Neural crest cell (in vitro differentiated cells): ENCODE measurements around the gene GIGYF2. TPM values are rescaled to one million over a fixed set of nuclear protein-coding genes. Genes with fewer than 3 reads are reported as not detected.

ENCODE experiments used
- DNase-seq: peaks from one replicate; pipeline ENCODE4 v3.0.0; 2021; ENCODE audit warnings: low read depth, mixed read lengths, low spot score
- H3K27ac Mint-ChIP-seq: one replicate; pipeline ENCODE4 v1.8.0; 2021; ENCODE audit warnings: mild to moderate bottlenecking, mixed read lengths; ENCODE audit not compliant: unreplicated experiment
- H3K27me3 Mint-ChIP-seq: 2 replicates; pipeline ENCODE4 v1.8.0; 2021; ENCODE audit warnings: low read depth, mild to moderate bottlenecking, mixed read lengths
- H3K36me3 Mint-ChIP-seq: 2 replicates; pipeline ENCODE4 v1.8.0; 2021; ENCODE audit warnings: low read depth, mild to moderate bottlenecking, mixed read lengths
- H3K4me1 Mint-ChIP-seq: 2 replicates; pipeline ENCODE4 v1.8.0; 2021; ENCODE audit warnings: mixed read lengths
- H3K4me3 Mint-ChIP-seq: one replicate; pipeline ENCODE4 v1.8.0; 2021; ENCODE audit warnings: mild to moderate bottlenecking, mixed read lengths
- H3K9me3 Mint-ChIP-seq: 2 replicates; pipeline ENCODE4 v1.8.0; 2021; ENCODE audit warnings: mixed read lengths
- CTCF ChIP-seq: fragments of 200-600 bp; sonication (generic); conservative IDR thresholded peaks from 2 replicates; pipeline ENCODE4 v1.5.0; 2021; ENCODE audit warnings: antibody characterized with exemption, mild to moderate bottlenecking
- total RNA-seq: library from RNA; stranded (reverse); gene quantifications from 2 replicates; pipeline ENCODE4 v1.2.1, GENCODE V29; 2021

The GIGYF2 gene
- total RNA-seq, 1 donor from 2014 or later: 70.3 TPM

- DNase-seq: peak; percentile 9
- Mint-ChIP-seq H3K27ac (no peak overlapping the region), H3K4me3 (no peak overlapping the region), H3K27me3 (no peaks in the 10 kb centered on the region), H3K9me3 (no peaks in the 10 kb centered on the region), H3K4me1 (peaks cover 10% of the 10 kb centered on the region), H3K36me3 (no peaks in the 10 kb centered on the region)
- TF ChIP-seq CTCF: peak; percentile 40
Measured at GRCh38 chr2:232668805-232669444, 28.2 kb upstream of the GIGYF2 start.

GRCh38 chr2:232672588-232672987 is 24.5 kb upstream of the GIGYF2 start:
- no peak for DNase-seq
- Mint-ChIP-seq H3K4me3 (no peak overlapping the region), H3K27ac (no peak overlapping the region), H3K4me1 (peaks cover 10% of the 10 kb centered on the region), H3K36me3 (no peaks in the 10 kb centered on the region), H3K9me3 (no peaks in the 10 kb centered on the region), H3K27me3 (no peaks in the 10 kb centered on the region)
- no peak for TF ChIP-seq CTCF

GRCh38 chr2:232674491-232674890 is 22.6 kb upstream of the GIGYF2 start:
- no peaks in the 10 kb centered on the region for H3K9me3 Mint-ChIP-seq
- no peak for DNase-seq
- H3K27ac Mint-ChIP-seq: no peak overlapping the region
- TF ChIP-seq CTCF: no peak
- no peaks in the 10 kb centered on the region for H3K4me1 Mint-ChIP-seq
- no peaks in the 10 kb centered on the region for H3K36me3 Mint-ChIP-seq
- no peaks in the 10 kb centered on the region for H3K27me3 Mint-ChIP-seq
- H3K4me3 Mint-ChIP-seq: no peak overlapping the region

- Mint-ChIP-seq H3K27ac (no peak overlapping the region), H3K36me3 (no peaks in the 10 kb centered on the region), H3K9me3 (no peaks in the 10 kb centered on the region)
Measured at GRCh38 chr2:232675381-232675780, 21.8 kb upstream of the GIGYF2 start.

GRCh38 chr2:232680006-232680405 is 17.1 kb upstream of the GIGYF2 start:
- Mint-ChIP-seq H3K27me3 (peaks cover 3% of the 10 kb centered on the region), H3K27ac (no peak overlapping the region), H3K9me3 (no peaks in the 10 kb centered on the region), H3K4me3 (no peak overlapping the region), H3K36me3 (no peaks in the 10 kb centered on the region), H3K4me1 (no peaks in the 10 kb centered on the region)
- no peak for TF ChIP-seq CTCF
- DNase-seq: no peak

More at GRCh38 chr2:232675381-232675780, 21.8 kb upstream of the GIGYF2 start:
- no peaks in the 10 kb centered on the region for H3K27me3 Mint-ChIP-seq
- no peak overlapping the region for H3K4me3 Mint-ChIP-seq
- no peak for TF ChIP-seq CTCF
- H3K4me1 Mint-ChIP-seq: no peaks in the 10 kb centered on the region
- DNase-seq: no peak
